Measurements from ENCODE around the gene AKAP13.
"Not testable (repeated sequence)": the region's sequence is repeated elsewhere in the genome, so short reads cannot be mapped to it uniquely, and the experiment has no call there.

Gene AKAP13

DNA sequence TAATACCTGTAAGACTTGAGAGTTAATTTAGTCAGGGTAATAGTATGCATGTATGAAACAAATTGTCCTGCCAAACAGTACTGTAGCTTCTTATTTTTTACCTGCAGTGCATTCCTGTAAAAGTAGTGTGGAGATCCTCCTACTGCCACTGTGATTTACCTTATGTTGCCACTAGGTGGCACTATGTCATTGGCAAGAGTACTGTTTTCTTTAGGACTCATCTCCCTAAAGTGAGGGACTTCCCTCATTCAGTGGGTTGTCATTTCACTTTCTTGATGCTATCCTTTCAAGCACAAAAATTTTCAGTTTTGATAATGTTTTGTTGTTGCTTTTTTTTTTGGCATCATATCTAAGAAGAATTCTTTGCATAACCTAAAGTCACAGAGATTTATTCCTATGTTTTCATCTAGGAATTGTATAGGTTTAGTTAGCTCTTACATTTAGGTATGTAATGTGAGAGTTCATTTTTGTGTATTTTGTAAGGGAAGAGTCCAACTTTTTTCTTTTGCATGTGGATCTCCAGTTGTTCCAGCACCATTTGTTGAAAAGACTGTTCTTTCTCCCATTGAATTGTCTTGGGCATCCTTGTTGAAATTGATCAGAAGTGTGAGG, 105.7 kb downstream of the AKAP13 start:
- TF ChIP-seq, protein P1, sequence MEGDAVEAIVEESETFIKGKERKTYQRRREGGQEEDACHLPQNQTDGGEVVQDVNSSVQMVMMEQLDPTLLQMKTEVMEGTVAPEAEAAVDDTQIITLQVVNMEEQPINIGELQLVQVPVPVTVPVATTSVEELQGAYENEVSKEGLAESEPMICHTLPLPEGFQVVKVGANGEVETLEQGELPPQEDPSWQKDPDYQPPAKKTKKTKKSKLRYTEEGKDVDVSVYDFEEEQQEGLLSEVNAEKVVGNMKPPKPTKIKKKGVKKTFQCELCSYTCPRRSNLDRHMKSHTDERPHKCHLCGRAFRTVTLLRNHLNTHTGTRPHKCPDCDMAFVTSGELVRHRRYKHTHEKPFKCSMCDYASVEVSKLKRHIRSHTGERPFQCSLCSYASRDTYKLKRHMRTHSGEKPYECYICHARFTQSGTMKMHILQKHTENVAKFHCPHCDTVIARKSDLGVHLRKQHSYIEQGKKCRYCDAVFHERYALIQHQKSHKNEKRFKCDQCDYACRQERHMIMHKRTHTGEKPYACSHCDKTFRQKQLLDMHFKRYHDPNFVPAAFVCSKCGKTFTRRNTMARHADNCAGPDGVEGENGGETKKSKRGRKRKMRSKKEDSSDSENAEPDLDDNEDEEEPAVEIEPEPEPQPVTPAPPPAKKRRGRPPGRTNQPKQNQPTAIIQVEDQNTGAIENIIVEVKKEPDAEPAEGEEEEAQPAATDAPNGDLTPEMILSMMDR (IDR thresholded peaks at IDR 0.05; ENCODE audit: low read depth, low read length, missing control alignments), result peak; percentile 77
- DNase-seq (ENCODE audit: low read depth), result peak; percentile 67
- in situ Hi-C loops (cut with HindIII; ENCODE audit: low sequenced_read_pairs), result no loop called here
- no peak overlapping the region for H3K4me3 ChIP-seq (ENCODE audit: low read depth, low read length)

DNA sequence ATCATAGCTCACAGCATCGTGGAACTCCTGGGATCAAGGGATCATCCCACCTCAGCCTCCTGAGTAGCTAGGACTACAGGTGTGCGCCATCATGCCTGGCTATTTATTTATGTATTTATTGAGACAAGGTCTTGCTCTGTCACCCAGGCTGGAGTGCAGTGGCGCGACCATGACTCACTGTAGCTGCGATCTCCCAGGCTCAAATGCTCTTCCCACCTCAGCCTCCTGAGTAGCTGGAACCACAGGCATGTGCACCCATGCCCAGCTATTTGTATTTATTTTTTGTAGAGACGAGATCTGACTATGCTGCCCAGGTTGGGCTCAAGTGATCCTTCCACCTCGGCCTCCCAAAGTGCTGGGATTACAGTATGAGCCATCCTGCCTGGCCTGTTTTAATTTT, 107.4 kb downstream of the AKAP13 start:
- DNase-seq (ENCODE audit: low read depth); in situ Hi-C loops (cut with HindIII; ENCODE audit: low sequenced_read_pairs); H3K4me3 ChIP-seq (ENCODE audit: low read depth, low read length): not testable (repeated sequence)

DNA sequence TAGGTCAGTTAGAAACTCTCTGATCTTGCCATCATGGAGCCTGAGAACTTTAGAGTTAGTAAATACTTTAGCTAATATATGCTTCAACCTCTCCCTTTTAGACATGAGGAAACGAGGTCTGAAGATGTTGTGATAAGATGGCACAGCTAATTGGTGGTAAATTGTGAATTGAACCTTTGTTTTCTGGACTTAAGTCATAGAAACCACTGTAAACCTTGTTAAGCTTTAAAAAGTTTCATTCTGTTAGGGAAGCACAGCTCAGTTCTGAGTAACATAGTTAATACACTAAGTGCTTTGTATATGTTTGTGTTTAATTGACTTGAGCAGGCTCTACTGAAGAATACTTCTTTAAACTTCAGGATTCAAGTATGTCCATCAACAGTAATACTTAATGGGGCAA, 108.6 kb downstream of the AKAP13 start:
- no peak for DNase-seq (ENCODE audit: low read depth)
- TF ChIP-seq, protein P1 (IDR thresholded peaks at IDR 0.05; ENCODE audit: low read depth, low read length, missing control alignments), result no peak

DNA sequence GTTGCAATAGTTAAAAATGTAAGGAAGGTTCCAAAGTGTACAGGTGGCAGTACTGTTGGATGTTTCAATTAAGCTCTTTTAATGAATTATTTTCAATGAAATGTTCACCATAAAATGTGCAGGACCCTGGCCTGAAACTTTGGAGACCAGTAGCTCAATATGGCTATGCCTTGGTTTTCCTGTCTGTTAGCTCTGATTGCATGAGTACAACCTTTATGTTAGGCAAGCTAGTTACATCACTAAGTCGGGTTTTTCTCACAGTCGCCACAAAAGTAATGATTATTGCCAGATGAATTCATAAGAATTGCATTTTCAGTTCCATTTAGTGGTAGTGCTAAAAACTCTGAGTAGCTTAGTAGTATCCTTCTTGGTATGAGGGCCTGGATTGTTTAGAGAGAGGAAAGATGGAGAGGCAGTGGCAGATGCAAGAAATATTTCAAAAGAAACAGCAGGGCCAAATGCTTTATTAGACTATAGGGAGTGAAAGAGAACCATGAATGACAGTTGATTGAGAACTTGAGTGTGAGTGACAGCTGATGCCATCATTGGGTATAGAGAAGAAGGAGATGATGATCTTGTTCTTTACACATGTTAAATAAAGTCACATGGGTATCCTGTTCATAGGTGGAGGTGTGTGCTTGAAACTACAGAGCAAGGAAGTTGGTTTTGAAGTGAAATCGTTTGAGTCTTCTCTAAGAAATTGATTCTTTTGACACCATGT, 109.5 kb downstream of the AKAP13 start:
- no peak overlapping the region for H3K4me3 ChIP-seq (ENCODE audit: low read depth, low read length)
- in situ Hi-C loops (cut with HindIII; ENCODE audit: low sequenced_read_pairs), result no loop called here
- TF ChIP-seq, protein P1 (IDR thresholded peaks at IDR 0.05; ENCODE audit: low read depth, low read length, missing control alignments), result no peak
- DNase-seq (ENCODE audit: low read depth), result no peak

More for the DNA sequence above, 108.6 kb downstream of the AKAP13 start:
- in situ Hi-C loops (cut with HindIII; ENCODE audit: low sequenced_read_pairs), result no loop called here
- H3K4me3 ChIP-seq (ENCODE audit: low read depth, low read length), result no peak overlapping the region

DNA sequence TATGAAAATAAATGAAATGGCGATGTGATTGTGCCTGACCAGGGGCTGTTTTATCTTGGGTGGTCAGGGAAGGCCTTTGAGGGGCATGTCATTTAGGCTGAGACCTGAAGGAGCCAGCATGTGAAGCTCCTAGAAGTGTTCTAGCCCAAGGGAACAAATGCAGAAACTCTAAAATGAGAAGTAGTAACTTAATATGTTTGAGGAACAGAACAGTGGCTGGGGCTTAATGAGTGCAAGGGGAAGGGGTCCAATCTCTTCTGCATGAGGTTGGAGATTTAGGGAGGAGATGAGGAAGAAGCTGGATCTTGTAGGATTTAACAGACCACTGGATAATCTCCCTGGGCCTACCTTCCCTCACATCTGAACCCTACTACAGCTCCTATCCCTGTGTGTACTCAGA, 110.5 kb downstream of the AKAP13 start:
- no peak for DNase-seq (ENCODE audit: low read depth)
- in situ Hi-C loops (cut with HindIII; ENCODE audit: low sequenced_read_pairs), result no loop called here
- TF ChIP-seq, protein P1 (IDR thresholded peaks at IDR 0.05; ENCODE audit: low read depth, low read length, missing control alignments), result no peak
- H3K4me3 ChIP-seq (ENCODE audit: low read depth, low read length), result no peak overlapping the region

DNA sequence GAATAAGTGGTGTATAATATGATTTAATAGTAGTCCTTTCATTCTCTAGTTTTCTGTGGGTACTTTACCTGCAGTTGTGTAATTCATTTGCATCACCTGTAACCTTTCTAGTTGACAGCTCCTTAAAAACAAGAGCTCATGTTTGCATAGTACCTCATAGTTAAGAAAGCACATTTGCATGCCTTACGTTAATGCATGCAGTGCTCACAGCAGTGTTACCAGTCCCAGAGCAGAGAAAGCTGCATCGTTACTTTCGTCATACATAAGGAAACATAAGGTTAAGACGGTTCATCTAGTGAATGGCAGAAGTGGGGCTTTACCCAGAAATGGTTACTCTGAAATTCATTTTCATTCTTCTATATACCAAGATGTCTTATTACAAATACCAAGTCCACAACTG, 111.3 kb downstream of the AKAP13 start:
- no peak for DNase-seq (ENCODE audit: low read depth)
- TF ChIP-seq, protein P1 (IDR thresholded peaks at IDR 0.05; ENCODE audit: low read depth, low read length, missing control alignments), result no peak
- no peak overlapping the region for H3K4me3 ChIP-seq (ENCODE audit: low read depth, low read length)
- in situ Hi-C loops (cut with HindIII; ENCODE audit: low sequenced_read_pairs), result no loop called here

DNA sequence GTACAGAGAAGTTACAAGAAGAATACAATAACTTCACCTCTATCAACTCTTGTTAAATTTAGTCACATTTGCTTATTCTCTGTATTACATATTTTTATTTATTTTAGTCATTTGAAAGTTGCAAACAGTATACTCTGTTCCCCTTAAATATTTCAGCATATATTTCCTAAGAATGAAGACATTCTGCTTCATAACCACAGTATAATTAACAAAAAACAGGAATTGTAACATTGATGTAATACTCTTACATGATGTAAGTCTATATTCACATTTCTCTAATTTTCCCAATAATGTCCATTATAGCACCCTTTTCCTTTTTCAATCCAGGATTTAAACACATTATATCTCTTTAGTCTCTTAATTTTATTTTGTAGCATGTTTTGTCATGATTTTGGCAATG, 112.0 kb downstream of the AKAP13 start:
- in situ Hi-C loops (cut with HindIII; ENCODE audit: low sequenced_read_pairs), result no loop called here
- no peak for DNase-seq (ENCODE audit: low read depth)
- H3K4me3 ChIP-seq (ENCODE audit: low read depth, low read length), result no peak overlapping the region
- TF ChIP-seq, protein P1 (IDR thresholded peaks at IDR 0.05; ENCODE audit: low read depth, low read length, missing control alignments), result no peak
